Colonic mucosa (tissue), 4 donors: ENCODE results near the gene NDUFA12. TPM values are rescaled to one million over a fixed set of nuclear protein-coding genes. Genes with fewer than 3 reads are reported as not detected.

Experiments
- DNase-seq: peaks from one replicate; pipeline ENCODE4 v3.0.0-alpha.2; 2020
- H3K27ac ChIP-seq: fragments of 200-600 bp; one replicate; pipeline ENCODE4 v1.8.0; 2021
- H3K27me3 ChIP-seq: fragments of 200-600 bp; one replicate; pipeline ENCODE4 v1.8.0; 2021
- H3K36me3 ChIP-seq: fragments of 200-600 bp; one replicate; pipeline ENCODE4 v1.8.0; 2021
- H3K4me1 ChIP-seq: fragments of 200-600 bp; one replicate; pipeline ENCODE4 v1.8.0; 2021; ENCODE audit warnings: mild to moderate bottlenecking
- H3K4me3 ChIP-seq: fragments of 200-600 bp; one replicate; pipeline ENCODE4 v1.8.0; 2021
- H3K9ac ChIP-seq, 2 donors: one replicate each; pipeline ENCODE4 v1.7.0; 2013; ENCODE audit warnings: control low read depth in 2 of 2, low read depth in 2 of 2, low read length in 2 of 2
- H3K9me3 ChIP-seq: fragments of 200-600 bp; one replicate; pipeline ENCODE4 v1.8.0; 2021
- CTCF ChIP-seq: fragments of 200-600 bp; IDR thresholded peaks from one replicate; pipeline ENCODE4 v1.8.0; 2022; ENCODE audit warnings: antibody characterized with exemption, mild to moderate bottlenecking
- intact Hi-C: fragments of 100-400 bp; cut with DNase I; formaldehyde crosslinking; loops from one replicate; pipeline ENCODE4 v1.14.1; 2022
- total RNA-seq, 2 donors: library from RNA; stranded (reverse); fragmentation: NEBNext Ultra II Directional in 1 of 2; extraction: Animal tissue kit (Norgen Biotek cat#: 25700) in 1 of 2; gene quantifications; one replicate each; pipeline ENCODE4 v1.2.1, GENCODE V29; 2021
- donor health status: healthy.
- donor health status: DM: no; HTN: no; CAD: no.
- donor health status: DM: no; HTN: no; CAD: no.

Gene NDUFA12
- total RNA-seq, 2 donors from 2014 or later: 136 to 151 TPM

GRCh38 chr12:94942663-94943062 is 60.8 kb downstream of the NDUFA12 start:
- DNase-seq: no peak
- Histone ChIP-seq H3K27ac (no peak overlapping the region), H3K27me3 (no peaks in the 10 kb centered on the region), H3K4me3 (no peak overlapping the region), H3K4me1 (no peaks in the 10 kb centered on the region), H3K36me3 (no peaks in the 10 kb centered on the region), H3K9me3 (no peaks in the 10 kb centered on the region), H3K9ac (no peak overlapping the region)
- no peak for TF ChIP-seq CTCF
- intact Hi-C loops: no loop called here

DNA sequence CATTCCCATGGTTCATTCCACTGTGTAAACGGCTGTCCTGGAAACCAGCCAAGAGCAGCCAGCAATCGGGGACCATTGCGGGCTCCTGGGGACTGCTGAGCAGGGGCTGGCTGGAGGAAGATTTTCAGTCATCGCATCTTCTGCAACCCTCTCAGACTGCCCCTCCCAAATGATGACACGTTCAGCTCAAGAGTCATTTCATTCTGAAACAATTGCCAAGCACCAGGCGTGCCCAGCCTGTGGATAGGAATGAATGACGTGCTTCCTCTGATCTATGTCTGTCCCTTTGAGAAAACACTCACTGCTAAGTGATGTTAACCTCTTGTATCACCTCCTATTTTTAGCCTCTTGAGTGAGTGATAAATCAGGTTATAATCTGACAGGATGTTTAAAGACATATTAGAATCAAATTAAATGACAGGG is 62.0 kb downstream of the NDUFA12 start:
- no peak for TF ChIP-seq CTCF
- Histone ChIP-seq H3K27ac (no peak overlapping the region), H3K9ac (no peak overlapping the region), H3K9me3 (no peaks in the 10 kb centered on the region), H3K4me3 (no peak overlapping the region), H3K36me3 (no peaks in the 10 kb centered on the region), H3K27me3 (no peaks in the 10 kb centered on the region), H3K4me1 (no peaks in the 10 kb centered on the region)
- intact Hi-C loops: no loop called here
- DNase-seq: peak; percentile 29

DNA sequence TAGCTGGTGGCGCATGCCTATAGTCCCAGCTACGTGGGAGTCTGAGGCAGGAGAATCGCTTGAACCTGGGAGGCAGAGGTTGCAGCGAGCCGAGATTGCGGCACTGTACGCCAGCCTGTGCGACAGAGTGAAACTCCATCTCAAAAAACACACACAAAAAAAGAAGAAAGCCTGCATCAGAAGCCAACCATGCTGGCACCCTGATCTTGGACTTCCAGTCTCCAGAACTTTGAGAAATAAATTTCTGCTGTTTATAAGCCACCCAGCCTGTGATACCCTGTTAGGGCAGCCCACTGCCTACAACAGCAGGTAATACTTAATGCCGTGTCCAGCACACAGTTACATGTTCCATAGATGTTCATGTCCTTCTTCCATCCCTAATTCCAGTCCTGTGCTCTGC is 62.7 kb downstream of the NDUFA12 start:
- no peaks in the 10 kb centered on the region for H3K4me1 ChIP-seq
- no peaks in the 10 kb centered on the region for H3K27me3 ChIP-seq
- no peaks in the 10 kb centered on the region for H3K36me3 ChIP-seq
- DNase-seq: no peak
- H3K27ac ChIP-seq: no peak overlapping the region
- no peaks in the 10 kb centered on the region for H3K9me3 ChIP-seq
- intact Hi-C loops: no loop called here
- TF ChIP-seq CTCF: no peak
- no peak overlapping the region for H3K9ac ChIP-seq
- no peak overlapping the region for H3K4me3 ChIP-seq

- Histone ChIP-seq H3K4me3 (no peak overlapping the region), H3K9ac (no peak overlapping the region), H3K9me3 (no peaks in the 10 kb centered on the region), H3K36me3 (no peaks in the 10 kb centered on the region), H3K27ac (no peak overlapping the region), H3K27me3 (no peaks in the 10 kb centered on the region), H3K4me1 (no peaks in the 10 kb centered on the region)
- DNase-seq: no peak
- intact Hi-C loops: no loop called here
- no peak for TF ChIP-seq CTCF
These were observed 64.9 kb downstream of the NDUFA12 start for GRCh38 chr12:94938583-94938982.

DNA sequence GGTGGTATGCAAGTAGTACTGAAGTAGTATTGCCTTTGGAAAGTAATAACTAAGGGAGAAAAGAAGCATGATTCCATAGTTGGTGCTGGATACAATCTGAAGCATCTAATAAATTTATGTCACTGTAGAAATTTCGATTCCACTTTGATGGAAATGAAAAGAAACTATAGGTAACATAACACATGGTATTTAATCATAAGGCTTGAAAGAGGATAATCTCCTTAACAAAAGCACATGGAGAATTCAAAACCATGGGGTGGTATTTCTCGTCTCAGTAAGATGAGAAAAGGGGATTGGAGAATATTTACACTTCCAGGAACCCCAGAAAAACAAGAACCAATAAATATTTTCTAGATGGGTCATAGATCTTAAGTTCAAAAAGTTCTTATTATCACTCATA is 72.7 kb downstream of the NDUFA12 start:
- no peak for TF ChIP-seq CTCF
- Histone ChIP-seq H3K4me3 (no peak overlapping the region), H3K27me3 (no peaks in the 10 kb centered on the region), H3K9me3 (no peaks in the 10 kb centered on the region), H3K9ac (no peak overlapping the region), H3K4me1 (no peaks in the 10 kb centered on the region), H3K27ac (no peak overlapping the region), H3K36me3 (no peaks in the 10 kb centered on the region)
- intact Hi-C loops: no loop called here
- DNase-seq: no peak

DNA sequence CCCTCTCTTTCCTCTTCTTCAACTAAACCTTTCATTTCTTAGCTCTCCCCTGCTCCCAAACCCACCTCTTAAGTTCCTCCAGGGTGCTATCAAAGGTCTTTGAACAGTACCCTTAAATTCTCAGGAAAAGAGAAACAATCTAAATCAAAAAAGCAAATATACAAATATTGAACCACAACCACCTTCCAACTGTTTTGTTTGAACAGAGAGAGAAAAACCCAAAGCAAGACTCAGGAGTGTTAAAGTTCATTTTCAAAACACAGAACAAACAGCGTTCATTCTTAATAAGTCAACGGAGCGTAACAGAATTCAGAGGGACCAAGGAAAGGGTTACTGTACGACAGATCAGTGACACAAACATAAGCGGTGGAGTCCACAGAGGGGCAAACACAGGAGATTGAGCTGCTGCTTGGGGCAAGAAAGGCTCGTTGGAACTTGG is 73.3 kb downstream of the NDUFA12 start:
- H3K27me3 ChIP-seq: no peaks in the 10 kb centered on the region
- H3K9me3 ChIP-seq: no peaks in the 10 kb centered on the region
- intact Hi-C loops: no loop called here
- no peaks in the 10 kb centered on the region for H3K36me3 ChIP-seq
- no peak overlapping the region for H3K4me3 ChIP-seq
- no peak overlapping the region for H3K9ac ChIP-seq
- no peak for TF ChIP-seq CTCF
- no peak for DNase-seq
- H3K4me1 ChIP-seq: no peaks in the 10 kb centered on the region
- H3K27ac ChIP-seq: no peak overlapping the region
